Measurements from ENCODE around the gene EFS. TPM values are rescaled to one million over a fixed set of nuclear protein-coding genes. Genes with fewer than 3 reads are reported as not detected.

The EFS gene
- total RNA-seq, 1 donor from 2014 or later, result 69.6 TPM

- no peak for TF ChIP-seq CTCF (IDR thresholded peaks at IDR 0.05; ENCODE audit: unreplicated experiment)
- DNase-seq (ENCODE audit: low spot score, unreplicated experiment), result no peak
- peaks cover 6% of the 10 kb centered on the region for H3K36me3 Mint-ChIP-seq (ENCODE audit: insufficient read depth)
- H3K4me3 Mint-ChIP-seq (ENCODE audit: low read depth), result no peak overlapping the region
- peak overlapping the region; percentile 64 for H3K27ac Mint-ChIP-seq
- no peaks in the 10 kb centered on the region for H3K9me3 Mint-ChIP-seq (ENCODE audit: low read depth)
- H3K4me1 Mint-ChIP-seq (ENCODE audit: low read depth), result peaks cover 17% of the 10 kb centered on the region
- peaks cover 3% of the 10 kb centered on the region for H3K27me3 Mint-ChIP-seq
Measured at GRCh38 chr14:23359722-23360447, 5.1 kb downstream of the EFS start.

- no peak overlapping the region for H3K4me3 Mint-ChIP-seq (ENCODE audit: low read depth)
Measured at GRCh38 chr14:23359167-23359626, 5.8 kb downstream of the EFS start.

GRCh38 chr14:23358553-23359166 is 6.3 kb downstream of the EFS start:
- Mint-ChIP-seq H3K4me3 (ENCODE audit: low read depth) (no peak overlapping the region), H3K9me3 (ENCODE audit: low read depth) (no peaks in the 10 kb centered on the region), H3K4me1 (ENCODE audit: low read depth) (peaks cover 10% of the 10 kb centered on the region), H3K27me3 (peaks cover 15% of the 10 kb centered on the region), H3K27ac (no peak overlapping the region), H3K36me3 (ENCODE audit: insufficient read depth) (peaks cover 6% of the 10 kb centered on the region)
- no peak for TF ChIP-seq CTCF (IDR thresholded peaks at IDR 0.05; ENCODE audit: unreplicated experiment)
- no peak for DNase-seq (ENCODE audit: low spot score, unreplicated experiment)

More at GRCh38 chr14:23359167-23359626, 5.8 kb downstream of the EFS start:
- no peak for TF ChIP-seq CTCF (IDR thresholded peaks at IDR 0.05; ENCODE audit: unreplicated experiment)
- Mint-ChIP-seq H3K4me1 (ENCODE audit: low read depth) (peaks cover 13% of the 10 kb centered on the region), H3K9me3 (ENCODE audit: low read depth) (no peaks in the 10 kb centered on the region), H3K27me3 (peaks cover 10% of the 10 kb centered on the region), H3K36me3 (ENCODE audit: insufficient read depth) (peaks cover 6% of the 10 kb centered on the region), H3K27ac (no peak overlapping the region)
- no peak for DNase-seq (ENCODE audit: low spot score, unreplicated experiment)

GRCh38 chr14:23358042-23358441 is 6.9 kb downstream of the EFS start:
- H3K36me3 Mint-ChIP-seq (ENCODE audit: insufficient read depth), result peaks cover 6% of the 10 kb centered on the region
- H3K27ac Mint-ChIP-seq, result no peak overlapping the region
- DNase-seq (ENCODE audit: low spot score, unreplicated experiment), result no peak
- H3K27me3 Mint-ChIP-seq, result peaks cover 21% of the 10 kb centered on the region
- H3K9me3 Mint-ChIP-seq (ENCODE audit: low read depth), result no peaks in the 10 kb centered on the region
- H3K4me1 Mint-ChIP-seq (ENCODE audit: low read depth), result peaks cover 10% of the 10 kb centered on the region
- H3K4me3 Mint-ChIP-seq (ENCODE audit: low read depth), result no peak overlapping the region
- TF ChIP-seq CTCF (IDR thresholded peaks at IDR 0.05; ENCODE audit: unreplicated experiment), result no peak

GRCh38 chr14:23357261-23357660 is 7.7 kb downstream of the EFS start:
- Mint-ChIP-seq H3K4me1 (ENCODE audit: low read depth) (peaks cover 8% of the 10 kb centered on the region), H3K27ac (no peak overlapping the region), H3K36me3 (ENCODE audit: insufficient read depth) (peaks cover 6% of the 10 kb centered on the region), H3K4me3 (ENCODE audit: low read depth) (no peak overlapping the region), H3K27me3 (peaks cover 23% of the 10 kb centered on the region), H3K9me3 (ENCODE audit: low read depth) (no peaks in the 10 kb centered on the region)
- no peak for TF ChIP-seq CTCF (IDR thresholded peaks at IDR 0.05; ENCODE audit: unreplicated experiment)
- no peak for DNase-seq (ENCODE audit: low spot score, unreplicated experiment)
